ENCODE results near the gene VPREB1. TPM values are rescaled to one million over a fixed set of nuclear protein-coding genes. Genes with fewer than 3 reads are reported as not detected.
"Not testable (repeated sequence)": the region's sequence is repeated elsewhere in the genome, so short reads cannot be mapped to it uniquely, and the experiment has no call there.

Gene VPREB1
- polyA plus RNA-seq, 1 donor from 2014 or later, result 1.4 TPM

- Mint-ChIP-seq H3K4me3 (no peak overlapping the region), H3K27me3 (no peaks in the 10 kb centered on the region), H3K36me3 (no peaks in the 10 kb centered on the region), H3K9me3 (no peaks in the 10 kb centered on the region), H3K4me1 (peaks cover 32 to 44% (median 43%) of the 10 kb centered on the region in 3 donors), H3K27ac (no peak overlapping the region)
These were observed 2.1 kb downstream of the VPREB1 start for GRCh38 chr22:22246706-22247105.

DNA sequence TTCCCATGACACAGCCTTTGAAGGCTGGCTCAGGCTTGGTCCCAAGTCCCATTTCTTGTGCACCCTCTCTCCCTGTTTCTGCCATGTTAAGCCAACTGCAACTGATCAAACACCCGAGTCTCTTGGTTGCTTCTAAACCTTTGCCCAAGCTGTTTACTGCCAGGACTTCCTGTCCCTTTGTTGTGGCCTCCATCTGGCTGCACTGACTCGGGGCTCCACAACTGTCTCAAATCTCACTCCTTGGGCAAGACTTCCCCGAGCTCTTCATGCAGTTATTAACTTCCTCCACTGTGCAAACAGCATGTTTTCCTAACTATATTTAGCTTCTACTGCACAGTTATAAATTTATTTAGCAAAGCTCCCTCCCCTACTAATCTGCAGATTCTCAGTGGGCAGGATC is 4.3 kb downstream of the VPREB1 start:
- Mint-ChIP-seq H3K36me3 (no peaks in the 10 kb centered on the region), H3K4me3 (peak overlapping the region in 2 of 4 donors; percentile 61 to 77), H3K27ac (no peak overlapping the region), H3K27me3 (no peaks in the 10 kb centered on the region), H3K4me1 (peaks cover 26 to 35% (median 35%) of the 10 kb centered on the region in 3 donors), H3K9me3 (no peaks in the 10 kb centered on the region)

DNA sequence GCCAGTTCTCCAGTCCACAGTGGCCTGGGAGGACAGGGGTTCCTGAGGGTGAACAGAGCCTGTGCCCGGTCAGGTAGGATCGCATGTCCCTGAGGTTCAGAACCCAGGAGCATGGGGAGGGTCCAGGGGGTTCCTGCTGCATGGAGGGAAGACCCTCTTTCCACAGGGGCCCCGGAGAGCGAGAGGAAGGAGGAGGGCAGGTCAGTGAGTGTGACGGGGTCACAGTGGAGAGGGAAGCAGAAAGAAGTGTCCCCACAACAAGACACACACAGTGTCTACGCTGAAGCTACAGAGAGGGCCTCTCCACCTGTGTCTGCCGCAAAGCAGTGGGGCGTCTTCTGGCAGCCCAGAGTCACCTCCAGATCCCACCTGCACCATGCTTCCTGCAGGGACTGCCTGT is 6.1 kb downstream of the VPREB1 start:
- not testable (repeated sequence) for H3K36me3 Mint-ChIP-seq, H3K4me3 Mint-ChIP-seq

DNA sequence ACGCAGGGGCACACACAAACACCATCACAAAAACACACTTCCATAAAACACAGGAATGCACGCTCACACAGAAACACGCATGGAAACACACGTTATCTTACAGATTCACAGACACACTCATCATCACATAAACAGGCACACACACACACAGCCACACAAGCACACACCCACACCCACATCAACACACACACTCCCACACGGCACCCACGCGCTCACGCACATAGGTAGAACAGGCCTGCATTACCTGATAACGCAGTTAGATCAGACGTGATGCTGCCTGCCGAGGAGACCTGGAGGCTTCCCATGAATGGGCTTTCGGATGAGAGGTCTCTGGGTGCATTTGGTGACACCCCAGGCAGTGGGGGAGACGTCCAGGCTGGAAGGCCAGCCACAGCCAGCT is 11.5 kb downstream of the VPREB1 start:
- not testable (repeated sequence) for H3K36me3 Mint-ChIP-seq, H3K4me3 Mint-ChIP-seq, H3K27me3 Mint-ChIP-seq, H3K9me3 Mint-ChIP-seq, H3K4me1 Mint-ChIP-seq, H3K27ac Mint-ChIP-seq

More for the DNA sequence above, 6.1 kb downstream of the VPREB1 start:
- Mint-ChIP-seq H3K27ac (peak overlapping the region in 1 of 3 donors; percentile 23), H3K4me1 (peaks cover 12 to 22% (median 18%) of the 10 kb centered on the region in 3 donors)
- H3K27me3 Mint-ChIP-seq, H3K9me3 Mint-ChIP-seq: not testable (repeated sequence)

DNA sequence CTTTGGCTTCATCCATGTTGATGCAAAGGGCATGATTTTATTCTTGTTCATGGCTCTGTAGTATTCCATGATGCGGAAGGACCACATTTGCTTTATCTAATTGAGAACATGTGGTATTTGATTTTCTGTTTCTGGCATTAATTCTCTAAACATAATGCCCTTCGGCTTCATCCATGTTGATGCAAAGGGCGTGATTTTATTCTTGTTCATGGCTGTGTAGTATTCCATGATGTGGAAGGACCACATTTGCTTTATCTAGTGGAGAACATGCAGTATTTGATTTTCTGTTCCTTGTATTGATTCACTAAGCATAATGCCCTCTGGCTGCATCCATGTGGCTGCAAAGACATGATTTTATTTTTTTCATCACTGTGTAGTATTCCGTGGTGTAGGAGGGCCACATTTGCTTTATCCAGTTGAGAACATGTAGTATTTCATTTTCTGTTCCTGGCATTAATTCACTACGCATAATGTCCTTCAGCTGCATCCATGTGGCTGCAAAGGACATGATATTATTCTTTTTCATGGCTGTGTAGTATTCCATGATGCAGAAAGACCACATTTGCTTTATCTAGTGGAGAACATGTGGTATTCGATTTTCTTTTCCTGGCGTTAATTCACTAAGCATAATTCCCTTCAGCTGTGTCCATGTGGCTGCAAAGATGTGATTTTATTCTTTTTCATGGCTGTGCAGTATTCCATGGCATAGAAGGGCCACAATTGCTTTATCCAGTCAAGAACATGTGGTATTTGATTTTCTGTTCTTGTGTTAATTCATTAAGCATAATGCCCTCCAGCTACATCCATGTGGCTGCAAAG is 14.2 kb downstream of the VPREB1 start:
- H3K36me3 Mint-ChIP-seq, H3K27ac Mint-ChIP-seq, H3K4me1 Mint-ChIP-seq, H3K9me3 Mint-ChIP-seq, H3K27me3 Mint-ChIP-seq: not testable (repeated sequence)
- peak overlapping the region in 1 of 4 donors; percentile 52 for H3K4me3 Mint-ChIP-seq

DNA sequence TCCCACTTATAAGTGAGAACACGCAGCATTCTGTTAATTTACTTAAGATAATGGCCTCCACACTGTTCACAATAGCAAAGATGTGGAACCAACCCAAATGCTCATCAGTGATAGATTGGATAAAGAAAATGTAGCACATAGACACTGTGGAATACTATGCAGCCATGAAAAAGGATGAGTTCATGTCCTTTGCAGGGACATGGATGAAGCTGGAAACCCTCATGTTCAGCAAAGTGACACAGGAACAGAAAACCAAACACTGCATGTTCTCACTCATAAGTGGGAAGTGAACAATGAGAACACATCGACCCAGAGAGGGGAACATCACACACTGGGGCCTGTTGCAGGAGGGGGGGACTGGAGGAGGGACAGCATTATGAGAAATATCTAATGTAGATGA is 15.6 kb downstream of the VPREB1 start:
- not testable (repeated sequence) for H3K27ac Mint-ChIP-seq, H3K4me3 Mint-ChIP-seq, H3K36me3 Mint-ChIP-seq, H3K9me3 Mint-ChIP-seq, H3K4me1 Mint-ChIP-seq, H3K27me3 Mint-ChIP-seq

GRCh38 chr22:22260586-22260985 is 16.0 kb downstream of the VPREB1 start:
- H3K27me3 Mint-ChIP-seq, H3K36me3 Mint-ChIP-seq, H3K27ac Mint-ChIP-seq, H3K4me3 Mint-ChIP-seq, H3K9me3 Mint-ChIP-seq, H3K4me1 Mint-ChIP-seq: not testable (repeated sequence)

GRCh38 chr22:22262332-22263074 is 17.9 kb downstream of the VPREB1 start:
- H3K27me3 Mint-ChIP-seq, H3K4me3 Mint-ChIP-seq, H3K27ac Mint-ChIP-seq, H3K36me3 Mint-ChIP-seq, H3K4me1 Mint-ChIP-seq, H3K9me3 Mint-ChIP-seq: not testable (repeated sequence)

DNA sequence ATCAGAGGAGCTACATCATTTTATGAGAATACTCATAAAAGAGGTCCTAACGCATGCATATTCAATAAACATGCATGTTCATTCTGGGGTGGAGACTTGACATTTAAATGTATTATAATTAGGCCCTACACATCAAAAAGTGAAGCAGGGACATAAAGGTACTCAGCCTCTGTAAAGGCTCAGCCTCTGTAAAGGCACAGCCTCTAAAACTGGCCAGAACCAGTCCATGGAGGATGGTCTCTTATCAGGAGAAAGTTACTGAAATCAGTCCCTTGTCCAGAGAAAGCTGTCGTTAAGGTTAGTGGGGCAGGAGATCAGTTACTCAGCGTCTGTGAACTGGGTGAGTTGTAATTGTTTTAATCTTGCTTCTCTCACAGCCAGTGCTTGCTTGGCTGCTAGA is 19.2 kb downstream of the VPREB1 start:
- not testable (repeated sequence) for H3K4me3 Mint-ChIP-seq

DNA sequence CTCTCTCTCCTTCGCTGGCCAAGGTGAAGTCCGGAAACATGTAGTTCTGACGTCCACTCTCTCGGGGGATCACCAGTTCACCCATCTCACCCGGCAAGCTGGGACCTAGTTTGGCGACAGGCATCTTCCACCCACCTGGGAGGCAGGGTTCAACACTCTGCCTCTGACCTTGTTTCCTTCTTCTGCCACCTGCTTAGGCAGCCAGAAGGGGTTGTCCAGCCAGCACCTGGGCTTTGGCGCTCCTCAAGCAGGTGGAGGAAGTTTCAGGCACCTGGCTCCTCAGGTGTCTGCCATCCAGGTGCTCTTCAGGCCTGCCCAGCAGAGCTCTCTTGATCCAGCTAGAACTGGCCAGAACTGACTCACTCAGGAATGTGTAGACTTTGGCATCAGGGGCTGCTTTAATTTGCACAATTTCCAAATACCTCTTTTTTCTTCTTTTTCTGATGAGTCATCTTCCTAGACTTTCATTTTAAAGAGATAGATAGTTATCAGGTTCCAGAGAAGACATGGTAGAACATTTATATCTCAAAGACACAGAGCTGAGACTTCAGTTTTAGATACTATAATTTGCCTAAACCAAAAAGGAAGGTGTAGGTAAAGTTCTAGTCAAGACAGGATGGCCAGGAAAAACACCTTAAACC is 25.6 kb downstream of the VPREB1 start:
- H3K36me3 Mint-ChIP-seq, H3K4me3 Mint-ChIP-seq, H3K9me3 Mint-ChIP-seq, H3K4me1 Mint-ChIP-seq, H3K27me3 Mint-ChIP-seq, H3K27ac Mint-ChIP-seq: not testable (repeated sequence)

More for the DNA sequence above, 19.2 kb downstream of the VPREB1 start:
- H3K9me3 Mint-ChIP-seq, H3K36me3 Mint-ChIP-seq, H3K4me1 Mint-ChIP-seq, H3K27me3 Mint-ChIP-seq, H3K27ac Mint-ChIP-seq: not testable (repeated sequence)

DNA sequence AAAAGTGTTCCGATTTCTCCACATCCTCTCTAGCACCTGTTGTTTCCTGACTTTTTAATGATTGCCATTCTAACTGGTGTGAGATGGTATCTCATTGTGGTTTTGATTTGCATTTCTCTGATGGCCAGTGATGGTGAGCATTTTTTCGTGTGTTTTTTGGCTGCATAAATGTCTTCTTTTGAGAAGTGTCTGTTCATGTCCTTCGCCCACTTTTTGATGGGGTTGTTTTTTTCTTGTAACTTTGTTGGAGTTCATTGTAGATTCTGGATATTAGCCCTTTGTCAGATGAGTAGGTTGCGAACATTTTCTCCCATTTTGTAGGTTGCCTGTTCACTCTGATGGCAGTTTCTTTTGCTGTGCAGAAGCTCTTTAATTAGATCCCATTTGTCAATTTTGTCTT is 32.8 kb downstream of the VPREB1 start:
- not testable (repeated sequence) for H3K4me3 Mint-ChIP-seq, H3K27ac Mint-ChIP-seq, H3K27me3 Mint-ChIP-seq, H3K4me1 Mint-ChIP-seq, H3K9me3 Mint-ChIP-seq, H3K36me3 Mint-ChIP-seq

- H3K4me1 Mint-ChIP-seq, H3K36me3 Mint-ChIP-seq, H3K27me3 Mint-ChIP-seq, H3K9me3 Mint-ChIP-seq, H3K27ac Mint-ChIP-seq, H3K4me3 Mint-ChIP-seq: not testable (repeated sequence)
These were observed 40.6 kb downstream of the VPREB1 start for GRCh38 chr22:22284962-22285756.

DNA sequence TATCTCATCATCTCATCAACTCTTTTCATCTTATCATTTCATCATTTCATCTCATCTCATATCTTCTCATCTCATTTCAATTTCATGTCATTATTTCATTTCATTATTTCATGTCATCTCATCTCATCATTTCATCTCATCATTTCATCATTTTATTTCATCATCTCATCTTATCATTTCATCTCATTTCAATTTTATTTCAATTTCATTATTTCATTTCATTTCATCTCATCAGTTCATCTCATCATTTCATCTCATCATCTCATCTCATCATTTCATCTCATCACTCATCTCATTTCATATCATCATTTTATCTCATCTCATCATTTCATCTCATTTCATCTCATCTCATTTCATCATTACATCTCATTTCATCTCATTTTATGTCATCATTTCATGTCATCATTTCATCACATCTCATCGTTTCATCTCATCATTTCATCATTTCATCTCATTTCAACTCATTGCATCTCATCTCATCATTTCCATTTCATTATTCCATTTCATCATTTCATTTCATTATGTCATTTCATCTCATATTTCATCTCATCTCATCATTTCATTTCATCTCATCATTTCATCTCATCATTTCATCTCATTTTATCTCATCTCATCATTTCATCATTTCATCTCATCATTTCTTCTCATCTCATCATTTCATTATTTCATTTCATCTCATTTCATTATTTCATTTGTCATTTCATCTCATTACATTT is 42.0 kb downstream of the VPREB1 start:
- H3K4me3 Mint-ChIP-seq, H3K27me3 Mint-ChIP-seq, H3K27ac Mint-ChIP-seq, H3K4me1 Mint-ChIP-seq, H3K9me3 Mint-ChIP-seq, H3K36me3 Mint-ChIP-seq: not testable (repeated sequence)

GRCh38 chr22:22287106-22287626 is 42.6 kb downstream of the VPREB1 start:
- not testable (repeated sequence) for H3K36me3 Mint-ChIP-seq, H3K9me3 Mint-ChIP-seq, H3K4me3 Mint-ChIP-seq, H3K27me3 Mint-ChIP-seq, H3K27ac Mint-ChIP-seq, H3K4me1 Mint-ChIP-seq
